Fibroblast of mammary gland (primary cell): ENCODE results near the gene ALS2.
A peak's percentile ranks its signal among the peaks of the same experiment; 100 is the strongest.

Experiments
- DNase-seq: peaks from one replicate; pipeline ENCODE4 v3.0.0-alpha.2; 2010; ENCODE audit warnings: low read depth
- H3K4me3 ChIP-seq: 2 replicates; pipeline ENCODE4 v1.5.1; 2011; ENCODE audit warnings: low read depth, mild to moderate bottlenecking, low read length, moderate library complexity; ENCODE audit not compliant: control insufficient read depth
- TF ChIP-seq, protein P1 (sequence below): conservative IDR thresholded peaks from 2 replicates; pipeline ENCODE4 v1.5.1; 2011; ENCODE audit warnings: low read depth, low read length, inconsistent platforms; ENCODE audit not compliant: control insufficient read depth, insufficient read depth

The ALS2 gene

DNA sequence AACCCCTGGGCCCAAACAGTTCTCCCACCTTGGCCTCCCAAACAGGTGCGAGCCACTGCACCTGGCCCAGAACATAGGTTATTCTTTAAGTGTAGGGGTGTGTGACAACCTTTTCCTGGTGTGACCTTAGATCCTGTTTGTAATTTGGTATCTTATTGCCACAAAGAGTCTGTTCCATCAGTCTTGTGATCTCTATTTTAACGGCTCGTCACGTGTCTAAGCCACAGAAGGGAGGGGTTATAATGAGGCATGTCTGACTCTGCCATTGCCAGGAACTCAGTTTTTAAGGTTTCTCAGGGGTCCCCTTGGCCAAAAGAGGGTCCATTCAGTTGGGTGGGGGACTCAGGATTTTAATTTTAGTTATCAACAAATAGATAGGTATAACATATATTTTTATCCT, 4.4 kb upstream of the ALS2 start:
- TF ChIP-seq, protein P1, sequence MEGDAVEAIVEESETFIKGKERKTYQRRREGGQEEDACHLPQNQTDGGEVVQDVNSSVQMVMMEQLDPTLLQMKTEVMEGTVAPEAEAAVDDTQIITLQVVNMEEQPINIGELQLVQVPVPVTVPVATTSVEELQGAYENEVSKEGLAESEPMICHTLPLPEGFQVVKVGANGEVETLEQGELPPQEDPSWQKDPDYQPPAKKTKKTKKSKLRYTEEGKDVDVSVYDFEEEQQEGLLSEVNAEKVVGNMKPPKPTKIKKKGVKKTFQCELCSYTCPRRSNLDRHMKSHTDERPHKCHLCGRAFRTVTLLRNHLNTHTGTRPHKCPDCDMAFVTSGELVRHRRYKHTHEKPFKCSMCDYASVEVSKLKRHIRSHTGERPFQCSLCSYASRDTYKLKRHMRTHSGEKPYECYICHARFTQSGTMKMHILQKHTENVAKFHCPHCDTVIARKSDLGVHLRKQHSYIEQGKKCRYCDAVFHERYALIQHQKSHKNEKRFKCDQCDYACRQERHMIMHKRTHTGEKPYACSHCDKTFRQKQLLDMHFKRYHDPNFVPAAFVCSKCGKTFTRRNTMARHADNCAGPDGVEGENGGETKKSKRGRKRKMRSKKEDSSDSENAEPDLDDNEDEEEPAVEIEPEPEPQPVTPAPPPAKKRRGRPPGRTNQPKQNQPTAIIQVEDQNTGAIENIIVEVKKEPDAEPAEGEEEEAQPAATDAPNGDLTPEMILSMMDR = no peak
- no peak for DNase-seq
- no peak overlapping the region for H3K4me3 ChIP-seq

DNA sequence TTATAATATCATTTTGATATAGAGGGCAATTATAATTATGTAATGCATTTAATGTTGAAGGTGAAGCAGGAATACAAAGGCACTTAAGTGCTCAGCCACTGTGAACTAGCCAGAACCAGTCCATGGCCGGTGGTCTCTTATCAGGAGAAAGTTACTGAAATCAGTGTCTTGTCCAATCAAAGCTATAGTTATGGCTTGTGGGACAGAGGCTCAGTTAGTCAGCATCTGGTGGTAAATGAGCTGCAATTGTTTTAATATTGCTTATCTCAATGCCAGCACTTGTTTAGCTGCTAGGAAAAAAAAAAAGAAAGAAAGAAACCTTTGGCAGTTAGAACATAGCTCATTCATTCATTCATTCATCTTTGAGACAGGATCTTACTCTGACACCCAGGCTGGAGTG, 3.8 kb upstream of the ALS2 start:
- H3K4me3 ChIP-seq = no peak overlapping the region
- DNase-seq = no peak
- TF ChIP-seq, protein P1 = no peak

DNA sequence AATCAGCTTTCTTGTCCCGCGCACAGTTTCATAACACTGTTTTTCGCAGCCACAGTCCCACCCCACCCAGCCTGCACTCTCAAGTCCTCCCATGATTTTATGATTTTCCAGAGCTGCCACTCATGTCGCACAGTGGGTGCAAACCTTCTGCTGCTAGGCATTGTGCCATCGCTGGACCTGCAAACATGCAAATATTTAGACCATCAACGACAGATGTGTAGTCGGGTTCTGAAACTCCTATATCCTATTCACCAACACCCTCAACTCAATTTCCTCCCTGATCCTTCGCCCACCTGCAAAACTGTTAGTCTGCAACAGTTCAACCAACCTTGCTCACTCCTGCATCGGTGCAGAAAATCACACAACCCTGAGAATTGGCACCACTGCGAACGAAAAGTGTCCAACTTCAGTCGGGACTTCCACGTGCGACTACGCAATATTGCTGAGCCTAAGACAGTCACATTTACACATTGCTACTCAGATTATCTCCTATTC, 871 bp upstream of the ALS2 start:
- TF ChIP-seq, protein P1 = no peak
- DNase-seq = no peak
- H3K4me3 ChIP-seq = peak overlapping the region; percentile 90

DNA sequence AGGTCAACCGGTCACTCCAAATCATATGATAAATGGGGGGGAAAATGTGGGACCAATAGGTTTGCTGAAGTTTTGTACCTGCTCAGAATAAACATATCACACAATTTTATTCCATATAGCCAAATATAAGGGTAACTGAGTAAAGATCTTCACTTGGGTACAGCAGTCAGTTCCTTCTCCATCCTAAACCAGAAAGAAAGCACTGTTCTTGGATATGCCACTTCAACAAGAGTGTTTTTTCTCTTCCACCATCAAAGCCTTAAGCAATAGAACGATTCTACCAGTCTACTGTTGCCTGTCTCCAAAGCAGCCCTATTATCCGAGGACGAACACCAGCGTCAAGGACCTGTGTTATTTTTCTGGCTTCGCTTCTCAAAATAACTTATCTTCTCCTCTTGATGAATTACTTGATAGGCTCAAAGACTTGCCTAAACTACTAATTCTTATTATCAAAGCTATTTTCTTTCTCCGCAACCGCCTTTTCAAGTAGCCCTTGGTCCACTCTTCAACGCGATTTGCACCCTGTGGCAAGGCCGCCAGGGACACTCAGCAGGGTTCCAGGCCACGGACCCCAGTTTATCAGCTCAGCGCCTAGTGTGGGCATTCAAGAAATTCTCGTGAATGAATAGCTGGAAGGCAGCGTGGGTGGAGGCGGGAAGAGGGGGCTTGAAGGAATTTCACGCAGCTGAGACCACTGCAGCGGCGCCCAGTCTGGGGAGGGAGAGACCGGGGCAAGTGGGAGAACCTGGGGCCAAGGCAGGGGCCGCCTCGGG, 646 bp downstream of the ALS2 start:
- peak overlapping the region; percentile 90 for H3K4me3 ChIP-seq
- TF ChIP-seq, protein P1 = no peak
- DNase-seq = no peak

DNA sequence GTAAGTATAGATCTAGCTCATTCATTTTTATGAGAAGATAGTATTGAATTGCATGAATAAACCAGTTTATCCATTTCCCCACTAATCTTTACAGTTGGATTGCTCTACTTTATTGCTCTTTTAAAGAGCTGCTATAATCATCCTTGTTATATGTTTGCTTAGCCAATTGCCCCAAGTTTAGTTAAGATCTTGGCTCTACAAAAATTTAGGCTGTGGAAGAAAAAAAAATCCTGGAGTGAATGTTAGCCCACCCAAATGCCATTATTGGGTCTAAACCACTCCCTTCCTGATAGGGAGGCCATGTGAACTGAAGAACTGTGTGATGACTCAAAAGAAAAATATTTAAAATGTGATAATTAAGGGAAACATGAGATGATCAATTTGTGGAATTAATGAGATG, 2.9 kb downstream of the ALS2 start:
- TF ChIP-seq, protein P1 = no peak
- H3K4me3 ChIP-seq = no peak overlapping the region
- no peak for DNase-seq

DNA sequence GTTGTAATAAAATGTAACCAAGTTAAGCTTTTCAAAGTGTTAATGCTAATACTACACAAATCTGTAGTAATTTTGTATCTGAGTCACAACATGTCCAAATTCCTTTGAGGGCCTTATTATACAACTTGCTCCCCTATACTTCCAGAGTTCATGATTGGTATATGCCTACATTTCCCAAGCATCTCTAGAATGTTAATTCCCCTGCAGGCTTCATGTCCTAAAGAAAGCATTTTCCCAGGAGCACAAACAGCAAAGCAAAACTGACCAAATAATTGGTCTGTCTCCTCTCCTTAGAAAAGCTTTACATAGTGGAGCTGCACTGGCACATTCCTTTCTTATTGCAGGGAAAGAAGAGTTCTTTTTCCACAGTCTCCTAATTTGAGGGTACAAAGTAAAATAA, 3.7 kb downstream of the ALS2 start:
- DNase-seq = no peak
- TF ChIP-seq, protein P1 = no peak

DNA sequence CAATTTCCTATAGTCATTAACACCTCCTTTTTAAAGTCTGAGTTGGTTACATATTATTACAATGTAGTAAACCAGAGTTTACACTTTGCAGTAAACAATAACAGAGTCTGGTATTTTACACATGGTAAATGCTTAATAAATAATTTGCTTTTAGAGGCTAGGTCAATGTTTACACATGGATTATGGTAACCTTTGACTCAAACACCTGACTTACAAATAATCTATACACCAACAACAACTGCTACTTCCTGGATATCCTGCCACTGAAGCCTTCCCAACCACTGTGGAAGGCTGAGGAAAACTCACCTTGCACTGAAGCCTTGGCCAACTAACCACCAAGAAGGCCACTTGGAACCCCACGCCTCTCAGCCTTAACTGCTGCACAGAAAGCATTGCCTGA, 5.4 kb downstream of the ALS2 start:
- no peak for DNase-seq
- no peak overlapping the region for H3K4me3 ChIP-seq
- TF ChIP-seq, protein P1 = no peak

More for the DNA sequence above, 3.7 kb downstream of the ALS2 start:
- no peak overlapping the region for H3K4me3 ChIP-seq
